Hepatocyte (in vitro differentiated cells): ENCODE measurements around the gene PPP1R12A. TPM values are rescaled to one million over a fixed set of nuclear protein-coding genes. Genes with fewer than 3 reads are reported as not detected.

Experiments used
- DNase-seq: peaks from one replicate; pipeline ENCODE4 v3.0.0-alpha.2; 2016; ENCODE audit warnings: low spot score
- H2AFZ ChIP-seq: fragments of 200-600 bp; sonication (generic); 2 replicates; pipeline ENCODE4 v1.6.0; 2016; ENCODE audit warnings: antibody characterized with exemption, mild to moderate bottlenecking
- H3K27ac ChIP-seq: fragments of 200-600 bp; sonication (generic); 2 replicates; pipeline ENCODE4 v1.5.1; 2016; ENCODE audit warnings: mild to moderate bottlenecking
- H3K27me3 ChIP-seq: fragments of 200-600 bp; sonication (generic); 2 replicates; pipeline ENCODE4 v1.6.1; 2016
- H3K36me3 ChIP-seq: fragments of 200-600 bp; sonication (generic); replicated peaks from 2 replicates; pipeline ENCODE4 v1.5.1; 2016; ENCODE audit warnings: low read depth; ENCODE audit not compliant: insufficient read depth
- H3K4me1 ChIP-seq: fragments of 200-600 bp; sonication (generic); 2 replicates; pipeline ENCODE4 v1.5.1; 2016; ENCODE audit warnings: mild to moderate bottlenecking, moderate library complexity; ENCODE audit not compliant: insufficient read depth
- H3K4me2 ChIP-seq: fragments of 200-600 bp; sonication (generic); 2 replicates; pipeline ENCODE4 v1.6.0; 2016
- H3K4me3 ChIP-seq: fragments of 200-600 bp; sonication (generic); 2 replicates; pipeline ENCODE4 v1.5.1; 2016; ENCODE audit warnings: mild to moderate bottlenecking
- H3K79me2 ChIP-seq: fragments of 200-600 bp; sonication (generic); 2 replicates; pipeline ENCODE4 v1.6.0; 2017; ENCODE audit warnings: mild to moderate bottlenecking
- H3K9me2 ChIP-seq: fragments of 200-600 bp; sonication (generic); replicated peaks from 2 replicates; pipeline ENCODE4 v1.6.0; 2017; ENCODE audit warnings: mild to moderate bottlenecking; ENCODE audit not compliant: insufficient read depth
- H3K9me3 ChIP-seq: fragments of 200-600 bp; sonication (generic); 2 replicates; pipeline ENCODE4 v1.5.1; 2016; ENCODE audit warnings: low read depth, mild to moderate bottlenecking
- H4K20me1 ChIP-seq: fragments of 200-600 bp; sonication (generic); 2 replicates; pipeline ENCODE4 v1.6.0; 2016; ENCODE audit warnings: mild to moderate bottlenecking; ENCODE audit not compliant: insufficient read depth, poor library complexity, severe bottlenecking
- CTCF ChIP-seq: fragments of 200-600 bp; sonication (generic); IDR thresholded peaks from 2 replicates; pipeline ENCODE4 v1.5.1; 2016; ENCODE audit warnings: antibody characterized with exemption, mild to moderate bottlenecking; ENCODE audit not compliant: poor library complexity
- EZH2 ChIP-seq: fragments of 200-600 bp; sonication (generic); IDR thresholded peaks from 2 replicates; pipeline ENCODE4 v1.6.1; 2016; ENCODE audit warnings: antibody characterized with exemption, mild to moderate bottlenecking, borderline replicate concordance
- EZH2phosphoT487 ChIP-seq: fragments of 200-600 bp; sonication (generic); IDR thresholded peaks from one replicate; pipeline ENCODE4 v1.6.1; 2018; ENCODE audit warnings: antibody characterized with exemption, mild to moderate bottlenecking, low read depth, moderate library complexity; ENCODE audit not compliant: unreplicated experiment, severe bottlenecking
- WGBS: methylation state at CpG from one replicate; pipeline ENCODE4 v1.1.6; 2016; ENCODE audit warnings: low lambda C conversion rate; ENCODE audit errors: missing lambda C conversion rate; 5-methylcytosine and 5-hydroxymethylcytosine counted together
- polyA plus RNA-seq: library from polyadenylated mRNA; unstranded; fragments of >200 nt; fragmentation: Nextera tagmentation; extraction: Ambion mirVana; gene quantifications from 2 replicates; pipeline ENCODE4 v1.2.1, GENCODE V29; 2016
- total RNA-seq: library from RNA; depleted of rRNA; stranded (reverse); fragments of >200 nt; gene quantifications from 2 replicates; pipeline ENCODE4 v1.2.3, GENCODE V29; 2014

Gene PPP1R12A
- total and polyA plus RNA-seq, 2 experiments from 2014 or later, result 71.7 to 74.0 TPM

DNA sequence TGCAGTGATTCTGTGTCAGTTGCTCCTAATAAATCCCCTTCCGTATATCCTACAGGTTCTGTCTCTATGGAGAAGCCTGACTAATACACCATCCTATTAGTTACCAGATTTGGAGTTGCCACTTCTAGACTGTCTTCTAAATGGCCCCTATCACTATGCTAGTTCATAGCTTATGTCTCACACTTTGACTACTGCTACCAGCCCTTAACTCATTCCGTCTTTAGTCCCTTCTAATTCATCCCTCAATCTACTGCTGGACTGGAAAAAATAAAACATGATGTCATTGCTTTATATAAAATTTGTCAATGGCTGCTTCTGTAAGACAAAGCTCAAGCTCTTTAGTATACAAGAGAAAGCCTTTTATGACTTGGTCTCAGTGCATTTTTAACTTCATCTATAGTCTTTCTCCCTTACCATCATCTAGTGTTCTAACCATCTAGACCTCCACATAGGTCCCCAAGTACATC, 99.5 kb downstream of the PPP1R12A start:
- WGBS, result 93% methylated on average over 2 of the region's 2 CpGs
- Histone ChIP-seq H3K36me3 (no peaks in the 10 kb centered on the region), H3K4me1 (no peaks in the 10 kb centered on the region), H3K4me2 (no peak overlapping the region), H3K27me3 (no peaks in the 10 kb centered on the region), H3K9me3 (no peaks in the 10 kb centered on the region), H3K27ac (no peak overlapping the region), H3K79me2 (peaks cover 65% of the 10 kb centered on the region), H3K9me2 (no peaks in the 10 kb centered on the region), H3K4me3 (no peak overlapping the region), H4K20me1 (peaks cover 9% of the 10 kb centered on the region), H2AFZ (no peak overlapping the region)
- no peak for DNase-seq
- no peak for TF ChIP-seq CTCF
- TF ChIP-seq EZH2, result no peak
- TF ChIP-seq EZH2phosphoT487, result no peak

- Histone ChIP-seq H3K4me3 (no peak overlapping the region), H4K20me1 (peaks cover 9% of the 10 kb centered on the region), H3K27me3 (no peaks in the 10 kb centered on the region), H3K27ac (no peak overlapping the region), H3K9me2 (no peaks in the 10 kb centered on the region), H2AFZ (no peak overlapping the region), H3K9me3 (no peaks in the 10 kb centered on the region), H3K4me2 (no peak overlapping the region), H3K36me3 (no peaks in the 10 kb centered on the region), H3K79me2 (peaks cover 61% of the 10 kb centered on the region), H3K4me1 (no peaks in the 10 kb centered on the region)
- WGBS, result 94% methylated on average over 3 of the region's 3 CpGs
- TF ChIP-seq EZH2 (no peak), EZH2phosphoT487 (no peak), CTCF (no peak)
- no peak for DNase-seq
Observed at GRCh38 chr12:79834712-79835376, 100.1 kb downstream of the PPP1R12A start.

- Histone ChIP-seq H4K20me1 (peaks cover 6% of the 10 kb centered on the region), H3K79me2 (peaks cover 34% of the 10 kb centered on the region)
- WGBS, result 93% methylated on average over 2 of the region's 2 CpGs
Observed at GRCh38 chr12:79830440-79830839, 104.5 kb downstream of the PPP1R12A start.

More at GRCh38 chr12:79830440-79830839, 104.5 kb downstream of the PPP1R12A start:
- Histone ChIP-seq H3K4me3 (no peak overlapping the region), H3K36me3 (no peaks in the 10 kb centered on the region), H3K4me2 (no peak overlapping the region), H3K27me3 (no peaks in the 10 kb centered on the region), H3K9me3 (no peaks in the 10 kb centered on the region), H2AFZ (no peak overlapping the region), H3K4me1 (no peaks in the 10 kb centered on the region), H3K27ac (no peak overlapping the region), H3K9me2 (no peaks in the 10 kb centered on the region)
- no peak for DNase-seq
- TF ChIP-seq EZH2 (no peak), CTCF (no peak), EZH2phosphoT487 (no peak)
